SK-N-MC (cell line): Measurements from ENCODE around the gene ASXL2.
"Not testable (repeated sequence)": the region's sequence is repeated elsewhere in the genome, so short reads cannot be mapped to it uniquely, and the experiment has no call there.

Source experiments
- DNase-seq: peaks from one replicate; pipeline ENCODE4 v3.0.0-alpha.2; 2011; ENCODE audit warnings: low read depth, low spot score
- H3K27ac ChIP-seq: fragments of 200-600 bp; sonication (generic); 2 replicates; pipeline ENCODE4 v1.5.1; 2016; ENCODE audit warnings: mixed run types
- H3K36me3 ChIP-seq: fragments of 200-600 bp; sonication (generic); 2 replicates; pipeline ENCODE4 v1.6.1; 2017; ENCODE audit warnings: antibody characterized with exemption, low read length, mixed read lengths; ENCODE audit not compliant: insufficient read depth
- H3K4me3 ChIP-seq: fragments of 200-600 bp; sonication (generic); 2 replicates; pipeline ENCODE4 v1.5.1; 2016
- H3K9ac ChIP-seq: fragments of 200-600 bp; sonication (generic); 2 replicates; pipeline ENCODE4 v1.8.0; 2017; ENCODE audit warnings: mixed run types, mixed read lengths; ENCODE audit not compliant: insufficient read length
- H3K9me3 ChIP-seq: fragments of 200-600 bp; sonication (generic); 2 replicates; pipeline ENCODE4 v1.6.1; 2017; ENCODE audit warnings: low read depth, mild to moderate bottlenecking, antibody characterized with exemption, low read length, moderate library complexity, mixed read lengths
- EZH2 ChIP-seq: fragments of 200-600 bp; sonication (generic); IDR thresholded peaks from one replicate; pipeline ENCODE4 v1.6.1; 2017; ENCODE audit warnings: antibody characterized with exemption
- FOXP2 ChIP-seq: optimal IDR thresholded peaks from 2 replicates; pipeline ENCODE3; 2011; ENCODE audit warnings: mild to moderate bottlenecking, moderate library complexity; ENCODE audit not compliant: insufficient read depth; ENCODE audit errors: extremely low read length, control extremely low read depth
- POLR2AphosphoS5 ChIP-seq: IDR thresholded peaks from 2 replicates; pipeline ENCODE4 v1.6.1; 2012; ENCODE audit warnings: mild to moderate bottlenecking, low read depth, low read length, borderline replicate concordance

The ASXL2 gene

GRCh38 chr2:25829377-25829704 lies 48.9 kb downstream of the ASXL2 start:
- TF ChIP-seq FOXP2 (no peak), POLR2AphosphoS5 (no peak), EZH2 (no peak)
- no peak overlapping the region for H3K9ac ChIP-seq
- peak overlapping the region; percentile 44; the same call in 1 of the 2 replicates for H3K27ac ChIP-seq
- no peak overlapping the region for H3K4me3 ChIP-seq
- no peaks in the 10 kb centered on the region for H3K9me3 ChIP-seq
- DNase-seq = no peak
- peaks cover 20% of the 10 kb centered on the region for H3K36me3 ChIP-seq

- H3K36me3 ChIP-seq = peaks cover 17% of the 10 kb centered on the region
These were observed 49.5 kb downstream of the ASXL2 start for GRCh38 chr2:25828532-25829376.

DNA sequence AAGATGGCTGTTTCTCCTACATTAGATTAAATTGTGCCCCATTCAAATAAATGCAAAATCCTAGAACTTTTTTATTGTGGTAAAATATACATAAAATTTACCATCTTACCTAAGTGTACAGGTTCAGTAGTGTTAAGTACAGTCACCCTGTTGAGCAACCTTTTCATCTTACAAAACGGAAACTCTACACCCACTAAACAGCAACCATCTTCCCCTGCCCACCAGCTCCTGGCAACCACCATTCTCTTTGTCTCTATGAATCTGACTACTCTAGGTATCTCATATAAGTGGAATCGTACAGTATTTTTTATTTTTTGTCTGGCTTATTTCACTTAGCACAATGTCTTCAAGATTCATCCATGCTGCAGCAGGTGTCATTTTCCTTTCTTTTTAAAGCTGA lies 53.0 kb downstream of the ASXL2 start:
- no peak overlapping the region for H3K27ac ChIP-seq
- H3K9ac ChIP-seq = no peak overlapping the region
- no peak for DNase-seq
- H3K9me3 ChIP-seq = no peaks in the 10 kb centered on the region
- no peaks in the 10 kb centered on the region for H3K36me3 ChIP-seq
- no peak for TF ChIP-seq FOXP2
- TF ChIP-seq POLR2AphosphoS5 = no peak
- TF ChIP-seq EZH2 = no peak
- H3K4me3 ChIP-seq = no peak overlapping the region

More at GRCh38 chr2:25828532-25829376, 49.5 kb downstream of the ASXL2 start:
- H3K9me3 ChIP-seq, H3K4me3 ChIP-seq, H3K9ac ChIP-seq, DNase-seq: not testable (repeated sequence)
- peak overlapping the region; percentile 44; the same call in 1 of the 2 replicates for H3K27ac ChIP-seq

GRCh38 chr2:25824718-25825117 lies 53.6 kb downstream of the ASXL2 start:
- Histone ChIP-seq H3K36me3 (no peaks in the 10 kb centered on the region), H3K9ac (no peak overlapping the region), H3K27ac (no peak overlapping the region), H3K4me3 (no peak overlapping the region), H3K9me3 (no peaks in the 10 kb centered on the region)
- DNase-seq = no peak
- TF ChIP-seq FOXP2 (no peak), POLR2AphosphoS5 (no peak), EZH2 (no peak)

DNA sequence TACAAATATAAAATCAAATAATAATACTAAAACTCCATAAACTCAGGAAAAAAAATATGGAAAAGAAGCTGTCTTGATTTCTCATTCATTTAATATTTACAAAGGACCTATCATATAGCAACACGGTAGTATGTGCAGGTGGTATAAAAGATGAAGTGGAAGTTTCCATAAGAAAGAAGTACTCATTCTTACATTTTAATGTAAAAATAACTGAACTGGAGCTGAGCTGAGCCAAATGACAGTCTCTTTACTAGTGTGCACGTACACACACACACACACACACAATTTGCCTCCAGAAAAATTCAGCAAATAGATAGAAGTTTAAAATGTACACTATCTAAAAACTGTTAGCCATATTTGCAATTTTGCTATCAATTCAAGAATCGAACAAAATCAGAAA lies 54.1 kb downstream of the ASXL2 start:
- DNase-seq = no peak
- no peaks in the 10 kb centered on the region for H3K36me3 ChIP-seq
- H3K4me3 ChIP-seq = no peak overlapping the region
- no peak overlapping the region for H3K9ac ChIP-seq
- no peak for TF ChIP-seq POLR2AphosphoS5
- no peak for TF ChIP-seq FOXP2
- no peak for TF ChIP-seq EZH2
- H3K27ac ChIP-seq = no peak overlapping the region
- H3K9me3 ChIP-seq = no peaks in the 10 kb centered on the region

DNA sequence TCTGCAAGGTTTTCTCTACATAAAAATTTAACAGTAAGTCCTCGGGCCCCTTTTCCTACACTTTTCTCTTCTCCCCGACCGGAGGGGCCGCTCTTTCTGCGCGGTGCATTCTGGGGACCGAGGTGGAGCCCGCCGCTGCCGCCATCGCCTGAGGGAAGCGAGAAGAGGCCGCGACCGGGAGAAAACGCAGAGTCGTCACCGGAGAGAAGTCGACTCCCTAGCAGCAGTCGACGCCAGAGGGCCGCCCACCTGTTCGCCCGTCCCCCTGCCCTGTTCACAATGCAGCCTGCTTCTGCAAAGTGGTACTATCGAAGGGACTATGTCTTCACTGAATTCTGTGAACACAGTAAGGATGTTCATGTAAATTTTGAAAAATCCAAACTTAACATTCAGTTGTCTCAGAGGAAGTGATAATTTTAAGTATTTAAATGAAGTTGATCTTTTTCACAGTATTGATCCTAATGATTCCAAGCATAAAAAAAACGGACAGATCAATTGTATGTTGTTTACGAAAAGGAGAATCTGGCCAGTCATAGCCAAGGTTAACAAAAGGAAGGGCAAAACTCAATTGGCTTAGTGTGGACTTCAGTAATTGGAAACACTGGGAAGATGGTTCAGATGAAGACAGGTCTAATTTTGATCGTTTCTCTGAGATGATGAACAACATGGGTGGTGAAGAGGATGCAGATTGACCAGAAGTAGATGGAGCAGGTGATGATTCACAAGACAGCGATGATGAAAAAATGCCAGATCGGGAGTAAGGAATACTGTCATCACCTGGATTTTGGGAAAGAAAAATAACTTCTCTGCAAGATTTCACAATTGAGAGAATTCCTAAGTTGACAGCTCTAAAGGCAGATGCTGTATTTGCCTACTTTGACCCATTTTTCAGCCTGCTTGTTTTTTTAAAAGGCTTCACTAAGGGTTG lies 55.8 kb downstream of the ASXL2 start:
- Histone ChIP-seq H3K9ac (no peak overlapping the region), H3K9me3 (no peaks in the 10 kb centered on the region), H3K27ac (no peak overlapping the region), H3K4me3 (no peak overlapping the region), H3K36me3 (no peaks in the 10 kb centered on the region)
- DNase-seq = no peak
- TF ChIP-seq FOXP2 = no peak
- no peak for TF ChIP-seq EZH2
- no peak for TF ChIP-seq POLR2AphosphoS5

DNA sequence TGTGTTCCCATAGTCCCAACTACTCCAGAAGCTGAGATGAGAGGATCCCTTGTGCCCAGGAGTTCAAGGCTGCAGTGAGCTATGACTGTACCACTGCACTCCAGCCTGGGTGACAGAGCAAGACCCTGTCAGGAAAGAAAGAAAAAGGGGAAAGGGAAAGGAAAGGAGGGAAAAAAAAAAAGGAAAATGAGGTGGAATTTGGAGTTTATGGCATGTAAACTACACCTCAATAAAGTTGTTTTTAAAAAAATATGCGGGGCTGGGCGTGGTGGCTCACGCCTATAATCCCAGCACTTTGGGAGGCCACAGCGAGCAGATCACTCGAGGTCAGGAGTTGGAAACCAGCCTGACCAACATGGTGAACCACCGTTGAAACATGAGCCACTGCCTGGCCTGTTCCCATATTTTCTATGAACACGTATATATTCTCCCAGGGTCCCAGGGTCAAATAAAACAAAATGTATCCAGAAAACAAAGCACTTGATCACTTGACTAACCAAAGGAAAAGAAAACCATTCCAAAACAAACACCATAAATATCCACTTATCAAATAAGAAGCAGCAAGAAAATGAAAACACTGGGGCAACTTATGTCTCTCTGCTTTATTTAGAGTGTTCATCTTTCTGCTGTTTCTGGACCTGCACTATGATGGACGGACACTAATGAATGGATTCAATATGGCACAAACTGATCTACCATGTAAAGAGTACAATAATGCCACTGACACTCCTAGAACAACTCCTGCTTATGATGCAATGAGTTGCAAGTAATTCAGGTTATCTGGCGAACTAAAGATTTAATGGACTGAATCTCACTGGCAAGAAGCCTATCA lies 56.8 kb downstream of the ASXL2 start:
- DNase-seq = no peak
- Histone ChIP-seq H3K36me3 (no peaks in the 10 kb centered on the region), H3K9ac (no peak overlapping the region), H3K4me3 (no peak overlapping the region), H3K27ac (0 out of 2 replicates have a peak overlapping the region, but pooled peaks have one; percentile 38), H3K9me3 (no peaks in the 10 kb centered on the region)
- TF ChIP-seq POLR2AphosphoS5 = no peak
- TF ChIP-seq EZH2 = no peak
- TF ChIP-seq FOXP2 = no peak

- Histone ChIP-seq H3K27ac (no peak overlapping the region), H3K9me3 (no peaks in the 10 kb centered on the region), H3K36me3 (no peaks in the 10 kb centered on the region), H3K9ac (no peak overlapping the region), H3K4me3 (no peak overlapping the region)
- no peak for DNase-seq
- no peak for TF ChIP-seq POLR2AphosphoS5
- TF ChIP-seq FOXP2 = no peak
- TF ChIP-seq EZH2 = no peak
These were observed 58.7 kb downstream of the ASXL2 start for GRCh38 chr2:25819597-25820039.
